Common myeloid progenitor, CD34-positive (primary cell): ENCODE results near the gene MTURN.

Source experiments
- CTCF ChIA-PET: fragments of 350-600 bp; sonication (Branson Sonifier 250); formaldehyde crosslinking; loops from one replicate; lab custom pipeline; 2021; ENCODE audit warnings: antibody characterized with exemption; lab: Charles Lee
- POLR2A ChIA-PET: fragments of 350-600 bp; sonication (Branson Sonifier 250); formaldehyde crosslinking; loops from one replicate; lab custom pipeline; 2021; ENCODE audit warnings: antibody characterized with exemption; lab: Charles Lee
- DNase-seq, 3 donors: peaks; one replicate each; pipeline versions ENCODE4 v3.0.0 to v3.0.0-alpha.2; 2013
- H3K27ac ChIP-seq, 2 experiments: 1 replicate in 1 of 2; 2 replicates in 1 of 2; pipeline ENCODE4 v1.7.0; 2013; ENCODE audit warnings: inconsistent platforms in 2 of 2, low read length in 2 of 2, mild to moderate bottlenecking in 2 of 2, low read depth in 1 of 2, moderate library complexity in 1 of 2; ENCODE audit not compliant: severe bottlenecking in 2 of 2, insufficient read depth in 1 of 2, poor library complexity in 1 of 2
- H3K27me3 ChIP-seq, 5 experiments: replicated peaks in 2 of 5; 1 replicate in 3 of 5; 2 replicates in 2 of 5; pipeline versions ENCODE4 v1.6.1 to v1.7.0; 2013; ENCODE audit warnings: low read length in 4 of 5, mild to moderate bottlenecking in 2 of 5, moderate library complexity in 2 of 5, inconsistent platforms in 1 of 5; ENCODE audit not compliant: insufficient read depth in 5 of 5, control insufficient read depth in 4 of 5
- H3K36me3 ChIP-seq, 4 experiments: 1 replicate in 2 of 4; 2 replicates in 2 of 4; pipeline versions ENCODE4 v1.6.1 to v1.7.0; 2013; ENCODE audit warnings: low read length in 3 of 4, control low read depth in 1 of 4, mild to moderate bottlenecking in 1 of 4; ENCODE audit not compliant: control insufficient read depth in 4 of 4, insufficient read depth in 4 of 4
- H3K4me1 ChIP-seq, 4 experiments: 1 replicate in 3 of 4; 2 replicates in 1 of 4; pipeline versions ENCODE4 v1.6.1 to v1.7.1; 2013; ENCODE audit warnings: low read length in 3 of 4, mild to moderate bottlenecking in 3 of 4, control low read depth in 1 of 4, inconsistent platforms in 1 of 4, moderate library complexity in 1 of 4; ENCODE audit not compliant: control insufficient read depth in 4 of 4, insufficient read depth in 4 of 4; ENCODE audit errors: control extremely low read depth in 1 of 4
- H3K4me3 ChIP-seq, 7 experiments: 1 replicate in 4 of 7; 2 replicates in 3 of 7; pipeline versions ENCODE4 v1.5.1 to v1.7.0; 2013; ENCODE audit warnings: mild to moderate bottlenecking in 7 of 7, low read length in 6 of 7, moderate library complexity in 6 of 7, inconsistent platforms in 2 of 7, low read depth in 2 of 7, control low read depth in 1 of 7; ENCODE audit not compliant: insufficient read depth in 4 of 7, control insufficient read depth in 1 of 7; ENCODE audit errors: extremely low read depth in 1 of 7
- H3K9me3 ChIP-seq, 5 experiments: 1 replicate in 4 of 5; 2 replicates in 1 of 5; pipeline versions ENCODE4 v1.6.1 to v1.7.1; 2013; ENCODE audit warnings: low read length in 4 of 5, mild to moderate bottlenecking in 2 of 5, inconsistent platforms in 1 of 5, low read depth in 1 of 5, moderate library complexity in 1 of 5; ENCODE audit not compliant: control insufficient read depth in 4 of 5, insufficient read depth in 2 of 5; ENCODE audit errors: control extremely low read depth in 1 of 5
- WGBS: methylation state at CpG from one replicate; pipeline ENCODE4 v1.1.5; 2013; ENCODE audit not compliant: insufficient coverage; 5-methylcytosine and 5-hydroxymethylcytosine counted together

MTURN gene

DNA sequence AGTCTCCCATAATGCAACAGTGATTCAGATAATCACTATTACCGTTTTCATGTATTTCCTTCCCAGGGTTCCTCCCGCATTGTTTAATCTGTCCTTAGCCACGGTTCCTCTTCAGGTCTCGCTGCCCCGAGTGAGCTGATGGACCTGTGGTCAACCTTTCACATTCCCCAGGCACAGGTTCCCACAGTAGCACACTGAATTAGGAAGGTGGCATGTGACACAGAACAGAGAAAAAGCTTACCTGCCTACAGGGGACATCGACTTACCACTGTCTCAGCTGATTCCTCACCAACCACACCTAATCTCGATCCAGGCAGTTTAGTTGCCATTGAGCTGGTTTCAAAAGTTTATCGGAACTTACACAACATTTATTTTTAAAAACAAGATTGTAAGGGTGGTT lies 72.2 kb downstream of the MTURN start:
- CTCF ChIA-PET, result interaction anchor here (1.4 kb wide), 1 partner anchor 16 kb away, joined by 3 read pairs; no protein-coding TSS in a partner anchor
- Histone ChIP-seq H3K27ac (no peak overlapping the region), H3K9me3 (no peaks in the 10 kb centered on the region), H3K4me1 (no peaks in the 10 kb centered on the region), H3K27me3 (no peaks in the 10 kb centered on the region), H3K4me3 (no peak overlapping the region), H3K36me3 (peaks cover 0 to 3% (median 0%) of the 10 kb centered on the region in 4 experiments)
- WGBS, result 60% methylated on average over 3 of the region's 8 CpGs
- DNase-seq, result no peak
- POLR2A ChIA-PET, result no interaction called here

DNA sequence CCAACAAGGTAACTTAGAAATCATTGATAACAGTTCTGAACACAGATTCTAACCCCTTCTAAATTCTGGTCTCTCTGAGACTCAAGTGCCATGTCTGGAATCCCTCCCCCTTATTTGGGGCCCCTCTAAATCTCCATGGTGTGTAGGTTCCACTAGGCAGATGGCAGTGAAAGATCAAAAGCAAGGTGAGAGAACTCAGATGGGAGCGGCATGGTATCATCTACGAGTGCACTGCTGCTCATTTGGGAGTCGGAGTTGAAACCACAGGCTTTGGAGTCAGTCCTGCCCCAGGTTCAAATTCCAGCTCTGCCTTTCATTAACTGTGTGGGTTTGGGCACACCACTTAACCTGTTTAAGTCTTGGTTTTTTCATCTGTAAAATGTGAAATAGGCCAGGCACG lies 72.6 kb downstream of the MTURN start:
- 97% methylated on average over 4 of the region's 4 CpGs for WGBS
- POLR2A ChIA-PET, result no interaction called here
- peaks cover 0 to 2% (median under 1%) of the 10 kb centered on the region in 4 experiments for H3K4me1 ChIP-seq
- CTCF ChIA-PET, result interaction anchor here (0.7 to 1.4 kb wide), 2 partner anchors 16 to 355 kb away, joined by 3 read pairs; no protein-coding TSS in a partner anchor
- no peaks in the 10 kb centered on the region for H3K9me3 ChIP-seq
- peaks cover 0 to 3% (median 0%) of the 10 kb centered on the region in 4 experiments for H3K36me3 ChIP-seq
- no peak overlapping the region for H3K4me3 ChIP-seq
- H3K27ac ChIP-seq, result no peak overlapping the region
- no peaks in the 10 kb centered on the region for H3K27me3 ChIP-seq
- no peak for DNase-seq

DNA sequence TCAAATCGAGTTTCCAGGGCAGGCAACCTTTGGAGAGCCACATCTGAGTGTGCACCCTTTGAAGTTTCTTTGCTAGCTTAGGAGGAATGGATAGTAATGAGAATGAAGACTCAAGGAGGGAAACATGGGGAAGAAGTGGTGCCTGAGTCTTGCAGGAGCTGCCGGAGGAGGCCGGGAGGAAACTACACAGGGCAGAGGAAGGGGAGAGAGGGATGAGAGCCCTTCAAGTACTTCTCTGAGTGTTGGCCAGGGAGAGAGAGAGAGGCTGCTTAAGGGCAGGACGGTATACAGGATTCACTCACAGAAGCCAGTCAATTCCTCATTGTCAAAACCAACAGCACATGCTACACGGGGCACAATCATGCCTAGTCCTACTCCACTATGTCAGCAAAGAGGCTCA lies 75.2 kb downstream of the MTURN start:
- no peaks in the 10 kb centered on the region for H3K27me3 ChIP-seq

More for the DNA sequence above, 75.2 kb downstream of the MTURN start:
- Histone ChIP-seq H3K4me3 (no peak overlapping the region), H3K36me3 (peaks cover 0 to 3% (median 0%) of the 10 kb centered on the region in 4 experiments), H3K9me3 (no peaks in the 10 kb centered on the region), H3K4me1 (peaks cover 2 to 12% (median 7%) of the 10 kb centered on the region in 4 experiments), H3K27ac (no peak overlapping the region)
- ChIA-PET POLR2A (no interaction called here), CTCF (no interaction called here)
- no peak for DNase-seq
- 98% methylated on average over 4 of the region's 5 CpGs for WGBS
